ENCODE measurements around the gene EGR1.
"Not testable (repeated sequence)": the region's sequence is repeated elsewhere in the genome, so short reads cannot be mapped to it uniquely, and the experiment has no call there.

DNA sequence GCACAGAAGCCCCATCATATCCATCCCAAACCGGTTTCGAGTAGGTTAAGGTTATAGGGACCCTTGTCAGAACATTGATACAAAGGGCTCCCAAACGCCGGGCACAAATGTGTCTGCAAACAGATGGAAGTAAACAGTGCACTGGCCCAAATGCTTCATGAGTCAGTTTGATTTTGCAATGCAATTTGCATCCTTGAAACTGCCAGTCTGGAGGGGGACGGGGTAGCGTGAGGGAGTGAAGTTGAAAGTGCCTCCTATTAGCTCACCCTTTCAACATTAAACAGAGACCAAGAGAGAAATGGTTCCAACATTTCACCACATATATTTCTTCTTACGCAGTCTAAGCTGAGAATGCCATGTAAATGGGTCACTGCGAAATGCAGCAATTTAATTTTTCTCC, 42.2 kb downstream of the EGR1 start:
- TF ChIP-seq, protein P1, sequence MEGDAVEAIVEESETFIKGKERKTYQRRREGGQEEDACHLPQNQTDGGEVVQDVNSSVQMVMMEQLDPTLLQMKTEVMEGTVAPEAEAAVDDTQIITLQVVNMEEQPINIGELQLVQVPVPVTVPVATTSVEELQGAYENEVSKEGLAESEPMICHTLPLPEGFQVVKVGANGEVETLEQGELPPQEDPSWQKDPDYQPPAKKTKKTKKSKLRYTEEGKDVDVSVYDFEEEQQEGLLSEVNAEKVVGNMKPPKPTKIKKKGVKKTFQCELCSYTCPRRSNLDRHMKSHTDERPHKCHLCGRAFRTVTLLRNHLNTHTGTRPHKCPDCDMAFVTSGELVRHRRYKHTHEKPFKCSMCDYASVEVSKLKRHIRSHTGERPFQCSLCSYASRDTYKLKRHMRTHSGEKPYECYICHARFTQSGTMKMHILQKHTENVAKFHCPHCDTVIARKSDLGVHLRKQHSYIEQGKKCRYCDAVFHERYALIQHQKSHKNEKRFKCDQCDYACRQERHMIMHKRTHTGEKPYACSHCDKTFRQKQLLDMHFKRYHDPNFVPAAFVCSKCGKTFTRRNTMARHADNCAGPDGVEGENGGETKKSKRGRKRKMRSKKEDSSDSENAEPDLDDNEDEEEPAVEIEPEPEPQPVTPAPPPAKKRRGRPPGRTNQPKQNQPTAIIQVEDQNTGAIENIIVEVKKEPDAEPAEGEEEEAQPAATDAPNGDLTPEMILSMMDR (IDR thresholded peaks at IDR 0.05), result not testable (repeated sequence)
- TF ChIP-seq POLR2A (IDR thresholded peaks at IDR 0.05), result peak in 1 of 2 donors; percentile 60

Data from adrenal gland (tissue), 5 donors.